CD4-positive, alpha-beta memory T cell (primary cell): ENCODE data around the gene CHST11. TPM values are rescaled to one million over a fixed set of nuclear protein-coding genes. Genes with fewer than 3 reads are reported as not detected.

ENCODE experiments used
- CTCF ChIA-PET: fragments of 350-600 bp; sonication (Branson Sonifier 250); formaldehyde crosslinking; loops from one replicate; lab custom pipeline; 2021; ENCODE audit warnings: inconsistent platforms; ENCODE audit not compliant: partially characterized antibody; lab: Charles Lee
- POLR2A ChIA-PET: fragments of 350-600 bp; sonication (Branson Sonifier 250); formaldehyde crosslinking; loops from one replicate; lab custom pipeline; 2021; ENCODE audit not compliant: partially characterized antibody; lab: Charles Lee
- DNase-seq, 5 donors: peaks; one replicate each; pipeline versions ENCODE4 v3.0.0 to v3.0.0-alpha.2; 2020 to 2022; ENCODE audit warnings: mixed read lengths in 1 of 5
- H3K27ac ChIP-seq: one replicate; pipeline ENCODE4 v1.7.0; 2013; ENCODE audit warnings: low read depth, low read length
- H3K27me3 ChIP-seq: 2 replicates; pipeline ENCODE4 v1.7.0; 2013; ENCODE audit warnings: mild to moderate bottlenecking, low read length, moderate library complexity; ENCODE audit not compliant: insufficient read depth
- H3K36me3 ChIP-seq: 2 replicates; pipeline ENCODE4 v1.7.0; 2013; ENCODE audit warnings: mild to moderate bottlenecking, low read length, moderate library complexity; ENCODE audit not compliant: insufficient read depth
- H3K4me1 ChIP-seq: 2 replicates; pipeline ENCODE4 v1.7.0; 2013; ENCODE audit warnings: mild to moderate bottlenecking, low read length, moderate library complexity; ENCODE audit not compliant: insufficient read depth
- H3K4me3 ChIP-seq, 2 donors: one replicate each; pipeline ENCODE4 v1.7.0; 2013; ENCODE audit warnings: low read length in 2 of 2, mild to moderate bottlenecking in 1 of 2
- H3K9me3 ChIP-seq, 2 donors: one replicate each; pipeline ENCODE4 v1.7.0; 2013; ENCODE audit warnings: low read length in 2 of 2, control low read depth in 1 of 2; ENCODE audit not compliant: control insufficient read depth in 1 of 2
- H3K27ac Mint-ChIP-seq, 7 donors: one replicate each; pipeline ENCODE4 v1.8.0; 2020 to 2021; ENCODE audit warnings: mixed read lengths in 7 of 7, mild to moderate bottlenecking in 6 of 7, inconsistent platforms in 3 of 7, moderate library complexity in 3 of 7
- H3K27me3 Mint-ChIP-seq, 2 donors: one replicate each; pipeline ENCODE4 v1.8.0; 2020 to 2021; ENCODE audit warnings: mixed read lengths in 2 of 2
- H3K36me3 Mint-ChIP-seq, 2 donors: one replicate each; pipeline ENCODE4 v1.8.0; 2020 to 2021; ENCODE audit warnings: mixed read lengths in 2 of 2, inconsistent platforms in 1 of 2, mild to moderate bottlenecking in 1 of 2
- H3K4me1 Mint-ChIP-seq, 4 donors: one replicate each; pipeline ENCODE4 v1.8.0; 2020 to 2021; ENCODE audit warnings: mixed read lengths in 4 of 4, mild to moderate bottlenecking in 1 of 4
- H3K4me3 Mint-ChIP-seq, 8 donors: one replicate each; pipeline ENCODE4 v1.8.0; 2020 to 2021; ENCODE audit warnings: mixed read lengths in 8 of 8, mild to moderate bottlenecking in 7 of 8, moderate library complexity in 6 of 8, inconsistent platforms in 3 of 8
- H3K9me3 Mint-ChIP-seq, 8 donors: one replicate each; pipeline ENCODE4 v1.8.0; 2020 to 2021; ENCODE audit warnings: mixed read lengths in 8 of 8, mild to moderate bottlenecking in 5 of 8, inconsistent platforms in 3 of 8, moderate library complexity in 1 of 8
- intact Hi-C: fragments of 100-400 bp; cut with micrococcal nuclease; formaldehyde crosslinking; loops from one replicate; pipeline ENCODE4 v1.15.1; 2023
- polyA plus RNA-seq, 2 donors: library from polyadenylated mRNA; unstranded; fragments of 300-500 nt; fragmentation: Illumina TruSeq; gene quantifications; one replicate each; pipeline ENCODE4 v1.2.3, GENCODE V29; 2021
- total RNA-seq, 2 experiments: library from RNA; stranded (reverse); gene quantifications; one replicate each; pipeline ENCODE4 v1.2.3, GENCODE V29; 2021

The CHST11 gene
- total and polyA plus RNA-seq, 4 experiments from 2014 or later, result 55.1 to 64.6 (median 59.8) TPM

- H3K27me3 ChIP-seq, result no peaks in the 10 kb centered on the region
- H3K36me3 Mint-ChIP-seq, result peaks cover 14 to 23% of the 10 kb centered on the region in 2 donors
- no peaks in the 10 kb centered on the region for H3K27me3 Mint-ChIP-seq
- peaks cover 13% of the 10 kb centered on the region for H3K4me1 ChIP-seq
- ChIA-PET CTCF (no interaction called here), POLR2A (interaction anchor here (1.7 kb wide), 1 partner anchor 174 kb away, joined by 3 read pairs; the partner anchor contains the start of gene CHST11)
- H3K4me3 ChIP-seq, result no peak overlapping the region
- H3K4me1 Mint-ChIP-seq, result peaks cover 42 to 68% (median 58%) of the 10 kb centered on the region in 4 donors
- H3K4me3 Mint-ChIP-seq, result peak overlapping the region in 1 of 8 donors; percentile 18
- peak overlapping the region in 2 of 7 donors; percentile 52 to 70 for H3K27ac Mint-ChIP-seq
- no peak overlapping the region for H3K27ac ChIP-seq
- no peaks in the 10 kb centered on the region for H3K9me3 ChIP-seq
- no peaks in the 10 kb centered on the region for H3K36me3 ChIP-seq
- no peaks in the 10 kb centered on the region for H3K9me3 Mint-ChIP-seq
- DNase-seq, result no peak
- intact Hi-C loops, result no loop called here
These were observed 173.5 kb downstream of the CHST11 start for GRCh38 chr12:104630230-104630670.

DNA sequence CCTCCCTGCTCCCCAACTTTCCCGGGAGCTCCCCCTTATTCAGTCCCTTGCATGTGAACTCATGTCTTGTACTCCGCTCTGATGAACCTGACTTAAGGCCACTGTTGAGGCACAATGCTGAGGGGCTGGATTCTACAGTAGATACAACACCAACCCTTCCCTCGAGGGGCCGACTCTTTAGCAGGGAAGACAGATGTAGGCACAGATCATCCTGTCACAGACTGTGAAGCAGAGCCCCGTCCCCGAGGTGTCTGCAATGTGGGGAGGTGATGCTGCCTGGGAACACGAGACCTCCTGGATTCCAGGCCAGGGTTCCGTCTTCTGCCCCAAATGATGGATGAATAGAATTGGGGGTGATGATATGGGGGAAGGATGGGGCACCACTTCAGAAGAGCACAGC lies 175.1 kb downstream of the CHST11 start:
- no peak for DNase-seq
- ChIA-PET CTCF (no interaction called here), POLR2A (no interaction called here)
- H3K27me3 ChIP-seq, result no peaks in the 10 kb centered on the region
- H3K9me3 ChIP-seq, result no peaks in the 10 kb centered on the region
- no peak overlapping the region for H3K27ac ChIP-seq
- Mint-ChIP-seq H3K36me3 (peaks cover 14 to 23% of the 10 kb centered on the region in 2 donors), H3K4me3 (peak overlapping the region in 1 of 8 donors; percentile 44), H3K9me3 (no peaks in the 10 kb centered on the region), H3K27me3 (no peaks in the 10 kb centered on the region), H3K4me1 (peaks cover 45 to 67% (median 60%) of the 10 kb centered on the region in 4 donors), H3K27ac (peak overlapping the region in 1 of 7 donors; percentile 38)
- no peak overlapping the region for H3K4me3 ChIP-seq
- H3K4me1 ChIP-seq, result peaks cover 19% of the 10 kb centered on the region
- intact Hi-C loops, result no loop called here
- no peaks in the 10 kb centered on the region for H3K36me3 ChIP-seq

DNA sequence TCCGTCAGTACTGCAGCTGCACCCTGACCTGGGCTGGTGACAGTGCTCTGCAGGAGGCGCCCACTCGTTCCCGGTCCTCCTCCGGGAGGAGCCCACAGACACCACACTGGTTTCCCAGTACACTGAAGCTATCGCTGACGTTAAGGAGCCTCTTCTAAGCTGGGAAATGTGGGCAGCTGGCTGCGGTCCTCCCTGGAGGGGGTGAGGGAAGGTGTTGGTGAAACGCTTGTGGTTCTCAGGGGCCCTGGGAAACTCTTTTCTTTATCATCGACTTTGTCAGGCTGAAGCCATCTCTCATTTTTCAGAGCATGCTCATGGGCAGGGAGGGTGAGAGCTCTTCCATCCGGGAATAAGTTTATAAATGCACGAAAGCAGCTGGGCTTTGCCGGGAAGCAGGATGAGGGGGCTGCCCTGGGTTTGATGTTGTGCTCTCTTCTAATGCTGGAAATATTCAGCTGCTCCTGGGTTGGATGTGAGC lies 176.0 kb downstream of the CHST11 start:
- Mint-ChIP-seq H3K27ac (peak overlapping the region in 4 of 7 donors; percentile 46 to 84 (median 76)), H3K36me3 (peaks cover 14 to 21% of the 10 kb centered on the region in 2 donors), H3K4me3 (no peak overlapping the region), H3K9me3 (no peaks in the 10 kb centered on the region), H3K27me3 (no peaks in the 10 kb centered on the region), H3K4me1 (peaks cover 45 to 72% (median 59%) of the 10 kb centered on the region in 4 donors)
- H3K4me1 ChIP-seq, result peaks cover 23% of the 10 kb centered on the region
- H3K4me3 ChIP-seq, result no peak overlapping the region
- no peak overlapping the region for H3K27ac ChIP-seq
- no peaks in the 10 kb centered on the region for H3K9me3 ChIP-seq
- DNase-seq, result no peak
- no peaks in the 10 kb centered on the region for H3K36me3 ChIP-seq
- ChIA-PET CTCF (interaction anchor here (1.4 kb wide), 1 partner anchor 176 kb away, joined by 5 read pairs; the partner anchor contains the start of gene CHST11), POLR2A (no interaction called here)
- H3K27me3 ChIP-seq, result no peaks in the 10 kb centered on the region
- intact Hi-C loops, result no loop called here

GRCh38 chr12:104634044-104634443 lies 177.3 kb downstream of the CHST11 start:
- Mint-ChIP-seq H3K4me3 (peak overlapping the region in 1 of 8 donors; percentile 20), H3K9me3 (no peaks in the 10 kb centered on the region), H3K27ac (peak overlapping the region in 1 of 7 donors; percentile 48), H3K27me3 (no peaks in the 10 kb centered on the region), H3K36me3 (peaks cover 11 to 19% of the 10 kb centered on the region in 2 donors), H3K4me1 (peaks cover 43 to 68% (median 58%) of the 10 kb centered on the region in 4 donors)
- Histone ChIP-seq H3K9me3 (no peaks in the 10 kb centered on the region), H3K4me1 (peaks cover 35% of the 10 kb centered on the region), H3K27me3 (no peaks in the 10 kb centered on the region), H3K4me3 (no peak overlapping the region), H3K27ac (no peak overlapping the region), H3K36me3 (no peaks in the 10 kb centered on the region)
- POLR2A ChIA-PET, result no interaction called here
- no peak for DNase-seq
- CTCF ChIA-PET, result interaction anchor here (1.4 to 1.5 kb wide), 2 partner anchors 177 to 252 kb away, joined by 4 to 5 read pairs; partner anchors contain the start of gene CHST11
- intact Hi-C loops, result no loop called here

DNA sequence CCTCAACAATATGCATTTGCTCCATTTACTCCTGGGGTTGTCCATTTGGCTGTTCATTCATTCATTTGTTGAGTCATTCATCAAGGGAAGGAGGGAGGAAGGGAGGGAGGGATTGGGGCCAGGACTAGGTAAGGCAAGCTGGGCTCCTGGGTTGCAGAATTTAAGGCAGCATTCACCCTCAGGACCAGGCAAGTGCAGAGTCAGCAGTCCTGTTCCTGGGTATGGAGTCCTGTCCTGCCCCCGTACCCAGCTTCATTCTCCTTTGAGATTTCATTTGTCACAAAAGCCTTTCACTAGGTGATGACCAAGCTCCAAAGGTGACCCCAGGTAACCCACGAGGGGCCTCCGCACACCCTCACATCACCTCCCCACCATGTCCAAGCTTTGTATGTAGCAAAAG lies 178.1 kb downstream of the CHST11 start:
- H3K9me3 Mint-ChIP-seq, result peaks cover 0 to 6% (median 0%) of the 10 kb centered on the region in 8 donors
- Histone ChIP-seq H3K4me3 (no peak overlapping the region), H3K36me3 (no peaks in the 10 kb centered on the region), H3K27ac (no peak overlapping the region), H3K9me3 (no peaks in the 10 kb centered on the region), H3K27me3 (no peaks in the 10 kb centered on the region), H3K4me1 (peaks cover 35% of the 10 kb centered on the region)
- intact Hi-C loops, result no loop called here
- peak overlapping the region in 2 of 7 donors; percentile 12 to 29 for H3K27ac Mint-ChIP-seq
- POLR2A ChIA-PET, result no interaction called here
- H3K4me1 Mint-ChIP-seq, result peaks cover 48 to 76% (median 65%) of the 10 kb centered on the region in 4 donors
- no peaks in the 10 kb centered on the region for H3K27me3 Mint-ChIP-seq
- H3K4me3 Mint-ChIP-seq, result no peak overlapping the region
- DNase-seq, result no peak
- H3K36me3 Mint-ChIP-seq, result peaks cover 19 to 26% of the 10 kb centered on the region in 2 donors
- CTCF ChIA-PET, result interaction anchor here (1.5 kb wide), 1 partner anchor 253 kb away, joined by 4 read pairs; no protein-coding TSS in a partner anchor

- Mint-ChIP-seq H3K36me3 (peaks cover 25% of the 10 kb centered on the region in 2 donors), H3K4me3 (no peak overlapping the region), H3K4me1 (peaks cover 48 to 73% (median 63%) of the 10 kb centered on the region in 4 donors), H3K27me3 (no peaks in the 10 kb centered on the region), H3K9me3 (peaks cover 0 to 6% (median 2%) of the 10 kb centered on the region in 8 donors), H3K27ac (peak overlapping the region in 1 of 7 donors; percentile 84)
- CTCF ChIA-PET, result interaction anchor here (1.1 to 1.3 kb wide), 2 partner anchors 15 to 254 kb away, joined by 5 read pairs; no protein-coding TSS in a partner anchor
- intact Hi-C loops, result no loop called here
- Histone ChIP-seq H3K27ac (no peak overlapping the region), H3K36me3 (no peaks in the 10 kb centered on the region), H3K27me3 (no peaks in the 10 kb centered on the region), H3K9me3 (no peaks in the 10 kb centered on the region), H3K4me1 (peaks cover 35% of the 10 kb centered on the region), H3K4me3 (no peak overlapping the region)
- POLR2A ChIA-PET, result no interaction called here
- no peak for DNase-seq
These were observed 179.0 kb downstream of the CHST11 start for GRCh38 chr12:104635607-104636343.

DNA sequence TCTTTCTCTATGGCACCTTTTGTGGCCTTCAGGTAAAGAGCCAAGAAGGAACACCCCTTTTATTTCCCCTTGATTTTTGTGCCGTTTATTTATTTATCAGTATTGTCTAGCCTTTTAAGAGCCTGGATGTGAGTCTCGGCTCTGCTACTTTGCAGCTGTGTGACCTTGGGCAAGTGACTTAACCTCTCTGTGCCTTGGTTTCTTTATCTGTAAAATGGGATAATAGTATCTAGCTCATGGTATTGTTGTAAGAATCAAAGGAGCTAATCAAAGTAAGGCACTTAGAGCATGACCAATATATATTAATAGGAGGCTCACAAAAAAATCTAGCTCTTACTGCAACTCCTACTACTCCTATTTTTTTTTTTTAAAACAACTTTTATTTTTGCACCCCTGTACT lies 179.7 kb downstream of the CHST11 start:
- Mint-ChIP-seq H3K36me3 (peaks cover 22 to 25% of the 10 kb centered on the region in 2 donors), H3K4me3 (no peak overlapping the region), H3K9me3 (peaks cover 0 to 6% (median 3%) of the 10 kb centered on the region in 8 donors), H3K27ac (peak overlapping the region in 1 of 7 donors; percentile 84), H3K27me3 (no peaks in the 10 kb centered on the region), H3K4me1 (peaks cover 46 to 73% (median 56%) of the 10 kb centered on the region in 4 donors)
- intact Hi-C loops, result no loop called here
- CTCF ChIA-PET, result interaction anchor here (1.1 to 1.3 kb wide), 2 partner anchors 16 to 255 kb away, joined by 5 read pairs; no protein-coding TSS in a partner anchor
- H3K4me1 ChIP-seq, result peaks cover 34% of the 10 kb centered on the region
- H3K27me3 ChIP-seq, result no peaks in the 10 kb centered on the region
- H3K36me3 ChIP-seq, result no peaks in the 10 kb centered on the region
- no peak overlapping the region for H3K27ac ChIP-seq
- POLR2A ChIA-PET, result no interaction called here
- no peak for DNase-seq
- no peaks in the 10 kb centered on the region for H3K9me3 ChIP-seq
- no peak overlapping the region for H3K4me3 ChIP-seq
